HUES6 (cell line): ENCODE measurements around the gene GPR107.

Experiments used
- H3K27ac ChIP-seq: 2 replicates; pipeline ENCODE4 v1.7.0; 2013; ENCODE audit warnings: low read depth, mild to moderate bottlenecking, low read length, inconsistent platforms
- H3K27me3 ChIP-seq: 2 replicates; pipeline ENCODE4 v1.6.1; 2013; ENCODE audit warnings: low read length; ENCODE audit not compliant: control insufficient read depth, insufficient read depth
- H3K36me3 ChIP-seq: 2 replicates; pipeline ENCODE4 v1.6.1; 2013; ENCODE audit warnings: low read length; ENCODE audit not compliant: control insufficient read depth, insufficient read depth
- H3K4me1 ChIP-seq: 2 replicates; pipeline ENCODE4 v1.6.1; 2013; ENCODE audit warnings: low read length; ENCODE audit not compliant: control insufficient read depth, insufficient read depth
- H3K4me3 ChIP-seq: 2 replicates; pipeline ENCODE4 v1.5.1; 2013; ENCODE audit warnings: low read depth, low read length
- H3K9ac ChIP-seq: one replicate; pipeline ENCODE4 v1.6.1; 2013; ENCODE audit warnings: mild to moderate bottlenecking, low read length
- H3K9me3 ChIP-seq: 2 replicates; pipeline ENCODE4 v1.6.1; 2013; ENCODE audit warnings: low read depth, low read length; ENCODE audit not compliant: control insufficient read depth, insufficient read depth

GPR107 gene

DNA sequence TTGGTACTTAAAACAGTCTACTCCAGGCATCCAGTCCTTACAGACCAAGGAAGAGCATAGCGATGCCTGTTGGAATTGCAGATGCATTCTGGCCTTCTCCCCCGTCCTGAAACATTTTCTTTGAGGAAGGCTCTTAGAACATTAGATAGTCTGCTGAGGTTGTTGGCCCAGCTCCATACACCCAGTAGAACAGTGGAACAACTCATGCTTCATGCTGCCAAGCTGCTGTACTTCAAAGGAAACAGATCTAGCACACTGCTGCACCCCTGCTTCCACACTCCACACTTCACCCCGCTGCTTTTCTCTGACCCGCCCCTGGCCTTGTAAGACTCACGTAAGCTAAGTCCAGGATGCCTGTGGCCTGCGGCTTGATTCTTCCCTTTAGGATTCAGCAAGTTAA is 85.1 kb downstream of the GPR107 start:
- H3K27ac ChIP-seq = no peak overlapping the region
- H3K9me3 ChIP-seq = no peaks in the 10 kb centered on the region
- H3K4me3 ChIP-seq = no peak overlapping the region
- 0 out of 2 replicates have a peak, but pooled peaks cover 2% of the 10 kb centered on the region for H3K36me3 ChIP-seq
- H3K27me3 ChIP-seq = no peaks in the 10 kb centered on the region
- peaks cover 44% of the 10 kb centered on the region for H3K4me1 ChIP-seq
- no peak overlapping the region for H3K9ac ChIP-seq

GRCh38 chr9:130139251-130139650 is 85.5 kb downstream of the GPR107 start:
- Histone ChIP-seq H3K4me3 (no peak overlapping the region), H3K9me3 (no peaks in the 10 kb centered on the region), H3K4me1 (peaks cover 45% of the 10 kb centered on the region), H3K27ac (no peak overlapping the region), H3K36me3 (0 out of 2 replicates have a peak, but pooled peaks cover 2% of the 10 kb centered on the region), H3K27me3 (no peaks in the 10 kb centered on the region), H3K9ac (no peak overlapping the region)

DNA sequence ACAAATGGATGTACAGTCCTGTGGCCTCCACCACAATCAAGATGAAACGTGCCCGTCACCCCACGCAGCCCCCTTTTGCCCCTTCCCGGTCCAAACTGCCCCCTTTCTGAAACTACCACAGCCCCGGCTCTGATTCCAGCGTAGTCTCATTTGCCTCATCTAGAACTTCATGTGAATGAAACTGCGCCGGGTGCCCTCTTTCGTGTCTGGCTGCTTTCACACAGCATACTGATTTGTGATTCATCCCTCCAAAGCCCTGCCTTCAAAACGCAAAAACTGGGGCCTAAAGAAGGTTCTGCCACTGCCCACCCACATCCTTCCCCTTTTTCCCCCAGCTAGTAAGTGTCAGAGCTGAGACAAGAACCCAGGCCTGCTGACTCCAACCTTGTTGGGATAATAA is 87.0 kb downstream of the GPR107 start:
- Histone ChIP-seq H3K36me3 (no peaks in the 10 kb centered on the region), H3K4me3 (no peak overlapping the region), H3K9ac (no peak overlapping the region), H3K27me3 (no peaks in the 10 kb centered on the region), H3K4me1 (peaks cover 45% of the 10 kb centered on the region), H3K27ac (no peak overlapping the region), H3K9me3 (no peaks in the 10 kb centered on the region)

- no peak overlapping the region for H3K4me3 ChIP-seq
- H3K4me1 ChIP-seq = peaks cover 40% of the 10 kb centered on the region
- H3K9ac ChIP-seq = no peak overlapping the region
- no peaks in the 10 kb centered on the region for H3K27me3 ChIP-seq
- no peaks in the 10 kb centered on the region for H3K9me3 ChIP-seq
- H3K36me3 ChIP-seq = no peaks in the 10 kb centered on the region
- H3K27ac ChIP-seq = no peak overlapping the region
These were observed 88.3 kb downstream of the GPR107 start for GRCh38 chr9:130142056-130142455.

- H3K27ac ChIP-seq = no peak overlapping the region
- no peaks in the 10 kb centered on the region for H3K9me3 ChIP-seq
- no peaks in the 10 kb centered on the region for H3K36me3 ChIP-seq
- H3K27me3 ChIP-seq = no peaks in the 10 kb centered on the region
- H3K4me3 ChIP-seq = no peak overlapping the region
- H3K9ac ChIP-seq = no peak overlapping the region
- H3K4me1 ChIP-seq = peaks cover 35% of the 10 kb centered on the region
These were observed 88.9 kb downstream of the GPR107 start for GRCh38 chr9:130142641-130143040.

GRCh38 chr9:130143279-130143893 is 89.7 kb downstream of the GPR107 start:
- Histone ChIP-seq H3K36me3 (no peaks in the 10 kb centered on the region), H3K9ac (no peak overlapping the region), H3K4me3 (no peak overlapping the region), H3K4me1 (peaks cover 29% of the 10 kb centered on the region), H3K9me3 (no peaks in the 10 kb centered on the region), H3K27ac (no peak overlapping the region), H3K27me3 (no peaks in the 10 kb centered on the region)

GRCh38 chr9:130143958-130144366 is 90.3 kb downstream of the GPR107 start:
- Histone ChIP-seq H3K9ac (no peak overlapping the region), H3K4me3 (no peak overlapping the region), H3K36me3 (no peaks in the 10 kb centered on the region), H3K27ac (no peak overlapping the region), H3K9me3 (no peaks in the 10 kb centered on the region), H3K27me3 (no peaks in the 10 kb centered on the region), H3K4me1 (peaks cover 23% of the 10 kb centered on the region)

GRCh38 chr9:130144703-130145102 is 91.0 kb downstream of the GPR107 start:
- Histone ChIP-seq H3K4me3 (no peak overlapping the region), H3K27ac (no peak overlapping the region), H3K36me3 (no peaks in the 10 kb centered on the region), H3K9ac (no peak overlapping the region), H3K9me3 (no peaks in the 10 kb centered on the region), H3K4me1 (peaks cover 16% of the 10 kb centered on the region), H3K27me3 (no peaks in the 10 kb centered on the region)

DNA sequence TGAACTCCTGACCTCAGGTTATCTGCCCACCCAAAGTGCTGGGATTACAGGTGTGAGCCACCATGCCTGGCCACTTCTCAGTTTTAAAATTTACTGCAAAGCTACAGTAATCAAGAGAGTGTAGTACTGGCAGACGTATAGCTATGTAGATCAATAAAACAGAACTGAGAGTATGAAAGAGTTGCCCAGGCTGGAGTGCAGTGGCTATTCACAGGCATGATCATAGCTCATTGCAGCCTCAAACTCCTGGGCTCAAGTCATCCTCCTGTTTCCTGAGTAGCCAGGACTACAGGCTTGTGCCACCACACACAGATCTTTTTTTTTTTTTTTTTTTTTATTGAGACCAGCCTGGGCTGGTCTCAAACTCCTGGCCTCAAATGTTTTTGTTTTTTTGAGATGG is 92.0 kb downstream of the GPR107 start:
- Histone ChIP-seq H3K9me3 (no peaks in the 10 kb centered on the region), H3K27ac (no peak overlapping the region), H3K9ac (no peak overlapping the region), H3K4me1 (peaks cover 16% of the 10 kb centered on the region), H3K27me3 (no peaks in the 10 kb centered on the region), H3K36me3 (no peaks in the 10 kb centered on the region), H3K4me3 (no peak overlapping the region)

DNA sequence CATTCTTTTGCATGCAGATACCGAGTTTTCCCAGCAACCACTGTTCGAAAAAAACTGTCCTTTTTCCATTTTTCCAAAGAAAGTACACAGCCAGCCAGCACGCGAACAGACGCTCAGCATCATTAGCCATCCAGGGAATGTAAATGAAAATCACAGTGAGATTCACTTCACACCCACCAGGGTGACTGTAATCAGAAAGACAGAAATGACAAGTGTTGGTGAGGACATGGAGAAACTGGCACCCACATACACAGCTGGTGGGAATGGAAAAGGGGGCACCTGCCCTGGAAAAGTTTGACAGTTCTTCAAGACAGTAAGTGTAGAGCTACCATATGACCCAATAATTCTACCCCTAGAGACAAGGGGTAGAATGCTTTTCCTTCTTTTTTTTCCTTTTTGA is 93.5 kb downstream of the GPR107 start:
- Histone ChIP-seq H3K27me3 (no peaks in the 10 kb centered on the region), H3K9ac (no peak overlapping the region), H3K4me1 (peaks cover 20% of the 10 kb centered on the region), H3K36me3 (no peaks in the 10 kb centered on the region), H3K9me3 (no peaks in the 10 kb centered on the region), H3K4me3 (no peak overlapping the region), H3K27ac (no peak overlapping the region)

GRCh38 chr9:130147910-130148309 is 94.2 kb downstream of the GPR107 start:
- H3K9me3 ChIP-seq = no peaks in the 10 kb centered on the region
- no peak overlapping the region for H3K9ac ChIP-seq
- H3K27me3 ChIP-seq = no peaks in the 10 kb centered on the region
- H3K27ac ChIP-seq = no peak overlapping the region
- H3K36me3 ChIP-seq = no peaks in the 10 kb centered on the region
- no peak overlapping the region for H3K4me3 ChIP-seq
- H3K4me1 ChIP-seq = peaks cover 14% of the 10 kb centered on the region

DNA sequence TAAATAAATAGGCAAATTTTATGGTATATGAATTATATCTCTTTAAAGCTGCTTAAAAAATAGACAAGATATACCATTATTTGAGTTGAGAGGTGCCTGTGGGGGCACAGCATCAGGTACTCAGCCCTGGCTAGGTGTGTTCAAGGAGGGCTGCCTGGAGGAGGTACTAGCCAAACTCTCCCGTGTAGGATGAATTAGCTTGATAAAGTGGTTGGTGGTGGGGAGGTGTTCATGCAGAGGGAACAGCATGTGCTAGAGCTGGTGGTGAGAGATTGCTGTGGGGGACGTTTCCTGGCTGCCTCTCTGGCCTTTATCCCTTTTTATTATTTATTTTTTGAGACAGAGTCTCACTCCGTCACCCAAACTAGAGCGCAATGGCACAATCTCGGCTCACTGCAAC is 95.3 kb downstream of the GPR107 start:
- Histone ChIP-seq H3K9me3 (no peaks in the 10 kb centered on the region), H3K27ac (no peak overlapping the region), H3K36me3 (no peaks in the 10 kb centered on the region), H3K4me1 (peaks cover 11% of the 10 kb centered on the region), H3K9ac (no peak overlapping the region), H3K27me3 (no peaks in the 10 kb centered on the region), H3K4me3 (no peak overlapping the region)
